Activated CD8-positive, alpha-beta memory T cell treated with anti-CD3 and anti-CD28 coated beads, Interleukin-2, amount 50 U/mL, for 24 hours (primary cell): ENCODE results near the gene VPREB3.
"Not testable (repeated sequence)": the region's sequence is repeated elsewhere in the genome, so short reads cannot be mapped to it uniquely, and the experiment has no call there.

Source experiments
- DNase-seq: peaks from one replicate; pipeline ENCODE4 v3.0.0-alpha.2; 2020; ENCODE audit errors: extremely low read depth

The VPREB3 gene

DNA sequence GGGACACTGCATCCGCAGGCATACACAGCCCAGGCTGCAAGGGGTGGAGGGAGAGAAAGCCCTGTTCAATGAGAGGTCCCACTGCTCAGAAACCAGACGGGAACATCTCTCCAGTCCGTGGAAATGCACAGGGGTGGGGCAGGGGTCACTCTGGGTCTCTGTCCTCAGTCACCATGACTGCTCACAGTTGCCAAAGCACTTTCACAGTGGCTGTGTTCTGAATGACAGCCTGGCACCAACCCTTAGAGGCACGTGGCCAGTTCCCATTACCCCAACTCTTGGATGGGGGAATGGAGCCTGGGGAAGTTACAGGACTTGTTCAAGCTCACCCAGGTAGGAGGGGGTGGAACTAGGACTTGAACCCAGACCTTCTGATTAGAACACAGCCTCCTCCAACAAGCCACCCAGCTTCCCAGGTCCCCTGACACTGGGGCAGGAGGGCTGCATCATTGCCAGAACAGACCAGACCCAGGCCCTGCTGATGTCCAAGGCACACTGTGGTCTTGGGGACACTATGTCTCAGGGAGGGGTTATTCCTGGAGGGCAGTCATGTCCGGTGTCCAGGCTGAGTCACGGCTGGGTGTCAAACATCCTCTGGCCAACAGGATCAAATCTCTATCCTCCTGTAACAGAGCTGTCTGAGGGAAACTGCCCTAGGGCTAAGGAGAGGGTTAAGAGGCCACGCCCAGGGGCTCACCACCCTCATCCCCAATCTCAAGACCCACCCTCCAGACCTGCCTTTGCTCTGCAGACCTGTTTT, 11.5 kb downstream of the VPREB3 start:
- DNase-seq: no peak

GRCh38 chr22:23737696-23738095, 16.5 kb downstream of the VPREB3 start:
- DNase-seq: no peak

- DNase-seq: not testable (repeated sequence)
Measured at GRCh38 chr22:23728108-23728507, 26.1 kb downstream of the VPREB3 start.

DNA sequence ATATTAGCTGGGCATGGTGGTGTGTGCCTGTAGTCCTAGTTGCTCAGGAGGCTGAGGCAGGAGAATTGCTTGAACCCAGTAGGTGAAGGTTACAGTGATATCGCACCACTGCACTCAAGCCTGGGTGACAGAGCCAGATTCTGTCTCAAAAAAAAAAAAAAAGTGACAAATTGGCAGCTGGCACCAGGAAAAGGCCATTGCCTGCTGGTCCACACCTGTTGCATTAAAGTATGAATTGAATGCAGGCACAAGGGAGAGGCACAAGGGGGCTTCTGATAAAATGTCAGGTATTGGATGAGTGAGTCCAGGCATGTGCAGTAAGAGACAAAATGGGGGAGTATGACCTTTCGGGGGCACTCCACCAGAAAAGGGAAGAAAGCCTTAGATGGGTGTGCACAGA, 31.5 kb downstream of the VPREB3 start:
- no peak for DNase-seq

DNA sequence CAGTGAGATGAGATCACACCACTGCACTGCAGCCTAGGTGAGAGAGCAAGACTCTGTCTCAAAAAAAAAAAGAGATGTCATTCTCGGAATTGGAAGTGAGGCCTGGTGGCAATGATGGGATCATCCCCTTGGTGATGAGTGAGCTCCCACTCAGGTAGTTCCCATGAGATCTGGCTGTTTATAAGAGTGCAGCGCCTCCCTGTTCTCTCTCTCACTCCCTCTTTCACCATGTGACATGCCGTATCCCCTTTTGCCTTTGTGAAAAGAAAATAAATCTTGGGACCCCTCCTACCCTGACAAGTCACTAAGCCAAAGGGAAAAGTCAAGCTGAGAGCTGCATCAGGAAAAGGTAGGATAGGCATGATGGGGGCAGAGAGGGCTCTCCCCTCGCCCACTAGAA, 32.1 kb downstream of the VPREB3 start:
- DNase-seq: no peak

GRCh38 chr22:23720855-23721254, 33.4 kb downstream of the VPREB3 start:
- DNase-seq: no peak

- no peak for DNase-seq
Measured at GRCh38 chr22:23718371-23719165, 35.7 kb downstream of the VPREB3 start.

- DNase-seq: peak; percentile 40
Measured at GRCh38 chr22:23716811-23717801, 37.1 kb downstream of the VPREB3 start.

DNA sequence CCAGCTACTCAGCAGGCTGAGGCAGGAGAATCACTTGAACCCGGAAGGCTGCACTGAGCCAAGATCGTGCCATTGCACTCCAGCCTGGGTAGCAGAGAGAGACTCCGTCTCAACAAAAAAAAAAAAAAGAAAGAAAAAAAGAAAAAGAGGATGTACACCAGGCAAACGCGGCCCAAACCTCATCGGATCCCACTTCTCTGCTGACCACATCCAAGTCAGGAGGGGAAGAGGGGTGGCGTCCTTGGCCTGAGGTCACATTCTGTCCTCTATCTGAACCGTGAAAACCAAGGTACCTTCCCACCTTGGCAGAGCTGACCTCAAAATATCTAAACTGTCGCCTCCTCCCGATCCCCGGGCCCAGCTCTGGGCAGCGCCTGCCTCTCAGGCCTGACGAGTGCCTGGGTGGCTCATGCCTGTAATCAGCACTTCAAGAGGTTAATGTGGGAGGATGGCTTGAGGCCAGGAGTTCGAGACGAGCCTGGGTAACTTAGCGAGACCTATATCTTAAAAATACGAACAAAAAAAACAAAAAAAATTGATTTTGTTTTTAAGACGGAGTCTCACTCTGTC, 38.3 kb downstream of the VPREB3 start:
- no peak for DNase-seq

DNA sequence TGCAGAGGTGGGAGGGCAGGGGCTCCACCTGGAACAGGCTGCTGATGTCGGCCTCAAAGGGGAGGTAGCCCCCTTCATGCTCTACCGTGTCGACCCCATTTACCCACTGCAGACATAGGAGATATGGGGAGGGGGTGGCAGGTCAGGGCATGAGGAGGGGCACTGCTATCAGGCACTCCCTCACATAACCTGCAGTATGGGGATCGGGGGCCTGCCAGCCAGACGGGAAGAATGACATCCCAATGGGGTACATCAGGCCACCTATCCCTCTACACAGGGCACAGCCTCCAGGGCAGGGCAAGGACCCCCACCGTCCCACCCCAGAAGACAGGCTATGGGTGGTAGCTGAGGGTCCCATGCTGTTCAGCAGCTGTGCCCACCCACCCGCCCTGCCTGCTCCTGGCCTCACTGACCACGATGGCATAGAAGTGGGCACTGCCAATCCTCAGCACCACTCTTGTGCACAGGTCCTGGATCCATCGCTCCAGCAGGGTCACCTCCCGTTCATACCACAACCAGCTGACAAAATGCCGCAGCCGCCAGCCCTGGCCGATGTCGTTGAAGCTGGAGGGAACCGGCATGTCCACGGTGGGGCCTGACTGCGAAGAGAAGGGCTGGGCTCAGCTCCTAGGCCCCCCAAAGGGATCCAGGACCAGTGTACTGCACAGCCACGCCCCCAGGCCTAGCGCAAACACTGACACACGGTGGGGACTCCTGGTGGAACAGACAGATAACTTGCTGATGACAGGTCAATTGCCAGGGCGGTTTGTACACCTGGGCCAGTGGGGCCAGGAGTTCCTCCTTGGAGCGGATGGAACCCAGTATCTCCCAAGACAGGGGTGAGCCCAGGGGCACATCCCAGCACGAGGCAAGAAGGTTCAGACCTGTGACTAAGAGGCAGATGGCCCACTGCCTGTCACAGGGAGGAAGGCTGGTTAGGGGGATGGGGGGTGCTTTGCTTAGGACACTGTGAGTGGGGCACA, 39.3 kb downstream of the VPREB3 start:
- DNase-seq: no peak

DNA sequence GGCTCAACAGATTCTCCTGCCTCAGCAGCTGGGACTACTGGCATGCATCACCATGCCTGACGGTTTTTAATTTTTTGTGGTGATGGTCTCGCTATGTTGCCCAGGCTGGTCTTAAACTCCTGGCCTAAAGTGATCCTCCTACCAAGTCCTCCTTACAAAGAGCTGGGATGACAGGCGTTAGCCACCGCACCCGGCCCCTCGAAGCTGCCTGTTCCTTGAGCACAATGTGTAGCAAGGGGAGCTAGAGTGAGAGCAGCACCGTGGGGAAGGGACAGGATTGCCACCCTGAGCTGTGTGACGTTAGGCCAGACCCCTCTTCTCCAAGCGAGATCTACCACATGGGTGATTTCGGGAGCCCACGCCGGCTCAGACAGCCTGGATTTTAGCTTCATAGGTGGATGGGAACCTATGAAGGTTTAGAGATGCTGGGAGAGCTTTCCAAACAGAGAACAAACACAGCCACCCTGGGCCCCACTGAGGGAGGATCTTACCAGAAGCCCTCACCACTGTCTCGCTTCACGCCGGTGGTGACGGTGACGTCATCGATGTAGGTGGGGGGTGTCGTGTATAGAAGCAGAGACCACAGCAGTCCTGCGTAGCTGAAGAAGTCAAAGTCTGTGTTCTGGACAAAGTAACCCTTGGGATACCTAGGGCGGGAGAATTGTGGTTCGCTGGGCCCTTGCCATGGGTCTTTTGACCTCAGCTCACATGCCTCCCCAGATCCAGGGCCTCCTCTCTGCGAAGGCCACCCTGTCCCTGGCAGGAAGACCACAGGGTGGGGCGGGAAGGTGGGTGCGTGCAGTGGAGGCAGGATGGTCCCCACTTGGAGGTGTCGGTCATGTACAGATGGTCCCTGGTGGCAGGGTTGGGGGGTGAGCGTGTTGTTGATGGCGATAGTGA, 40.3 kb downstream of the VPREB3 start:
- no peak for DNase-seq

- DNase-seq: no peak
Measured at GRCh38 chr22:23712256-23712655, 42.0 kb downstream of the VPREB3 start.

- no peak for DNase-seq
Measured at GRCh38 chr22:23709107-23709506, 45.1 kb downstream of the VPREB3 start.

GRCh38 chr22:23708270-23708669, 46.0 kb downstream of the VPREB3 start:
- DNase-seq: no peak

- DNase-seq: no peak
Measured at GRCh38 chr22:23705358-23705757, 48.9 kb downstream of the VPREB3 start.

- no peak for DNase-seq
Measured at GRCh38 chr22:23704829-23705228, 49.4 kb downstream of the VPREB3 start.

GRCh38 chr22:23704062-23704461, 50.2 kb downstream of the VPREB3 start:
- no peak for DNase-seq
